ENCODE measurements around the gene RALGDS. TPM values are rescaled to one million over a fixed set of nuclear protein-coding genes. Genes with fewer than 3 reads are reported as not detected.

RALGDS gene
- total RNA-seq, 1 donor from 2014 or later = 39.9 TPM

- no peak overlapping the region for H3K4me3 ChIP-seq (ENCODE audit: low read depth, low read length)
- TF ChIP-seq CTCF (IDR thresholded peaks at IDR 0.05; ENCODE audit: insufficient read depth, low read length, poor library complexity, severe bottlenecking) = no peak
- DNase-seq (ENCODE audit: low read depth) = no peak
- H3K27me3 ChIP-seq (ENCODE audit: control insufficient read depth, insufficient read depth, low read length) = no peaks in the 10 kb centered on the region
- no peaks in the 10 kb centered on the region for H3K36me3 ChIP-seq (ENCODE audit: control insufficient read depth, insufficient read depth, low read length)
These were observed 54.0 kb downstream of the RALGDS start for GRCh38 chr9:133067006-133067405.

GRCh38 chr9:133066181-133066983, 54.7 kb downstream of the RALGDS start:
- H3K36me3 ChIP-seq (ENCODE audit: control insufficient read depth, insufficient read depth, low read length) = no peaks in the 10 kb centered on the region
- no peak overlapping the region for H3K4me3 ChIP-seq (ENCODE audit: low read depth, low read length)
- no peak for TF ChIP-seq CTCF (IDR thresholded peaks at IDR 0.05; ENCODE audit: insufficient read depth, low read length, poor library complexity, severe bottlenecking)
- DNase-seq (ENCODE audit: low read depth) = no peak
- H3K27me3 ChIP-seq (ENCODE audit: control insufficient read depth, insufficient read depth, low read length) = no peaks in the 10 kb centered on the region

GRCh38 chr9:133065070-133065388, 56.0 kb downstream of the RALGDS start:
- no peak for DNase-seq (ENCODE audit: low read depth)
- TF ChIP-seq CTCF (IDR thresholded peaks at IDR 0.05; ENCODE audit: insufficient read depth, low read length, poor library complexity, severe bottlenecking) = no peak
- Histone ChIP-seq H3K27me3 (ENCODE audit: control insufficient read depth, insufficient read depth, low read length) (no peaks in the 10 kb centered on the region), H3K4me3 (ENCODE audit: low read depth, low read length) (no peak overlapping the region), H3K36me3 (ENCODE audit: control insufficient read depth, insufficient read depth, low read length) (no peaks in the 10 kb centered on the region)

GRCh38 chr9:133064241-133065069, 56.6 kb downstream of the RALGDS start:
- TF ChIP-seq CTCF (IDR thresholded peaks at IDR 0.05; ENCODE audit: insufficient read depth, low read length, poor library complexity, severe bottlenecking) = no peak
- DNase-seq (ENCODE audit: low read depth) = no peak
- Histone ChIP-seq H3K36me3 (ENCODE audit: control insufficient read depth, insufficient read depth, low read length) (no peaks in the 10 kb centered on the region), H3K27me3 (ENCODE audit: control insufficient read depth, insufficient read depth, low read length) (no peaks in the 10 kb centered on the region), H3K4me3 (ENCODE audit: low read depth, low read length) (no peak overlapping the region)

- TF ChIP-seq CTCF (IDR thresholded peaks at IDR 0.05; ENCODE audit: insufficient read depth, low read length, poor library complexity, severe bottlenecking) = no peak
- H3K36me3 ChIP-seq (ENCODE audit: control insufficient read depth, insufficient read depth, low read length) = no peaks in the 10 kb centered on the region
- no peak for DNase-seq (ENCODE audit: low read depth)
- H3K27me3 ChIP-seq (ENCODE audit: control insufficient read depth, insufficient read depth, low read length) = no peaks in the 10 kb centered on the region
- no peak overlapping the region for H3K4me3 ChIP-seq (ENCODE audit: low read depth, low read length)
These were observed 57.4 kb downstream of the RALGDS start for GRCh38 chr9:133063500-133064231.
